RCC 7860 (cell line): ENCODE measurements around the gene C15orf40.
"Not testable (repeated sequence)": the region's sequence is repeated elsewhere in the genome, so short reads cannot be mapped to it uniquely, and the experiment has no call there.

Experiments
- DNase-seq: peaks from one replicate; pipeline ENCODE4 v3.0.0-alpha.2; 2015; ENCODE audit warnings: low spot score
- FAIRE-seq: peaks from 2 replicates; lab custom pipeline; 2012; peaks lifted over from hg19 to GRCh38; lab: Jason Lieb, UNC

C15orf40 gene

DNA sequence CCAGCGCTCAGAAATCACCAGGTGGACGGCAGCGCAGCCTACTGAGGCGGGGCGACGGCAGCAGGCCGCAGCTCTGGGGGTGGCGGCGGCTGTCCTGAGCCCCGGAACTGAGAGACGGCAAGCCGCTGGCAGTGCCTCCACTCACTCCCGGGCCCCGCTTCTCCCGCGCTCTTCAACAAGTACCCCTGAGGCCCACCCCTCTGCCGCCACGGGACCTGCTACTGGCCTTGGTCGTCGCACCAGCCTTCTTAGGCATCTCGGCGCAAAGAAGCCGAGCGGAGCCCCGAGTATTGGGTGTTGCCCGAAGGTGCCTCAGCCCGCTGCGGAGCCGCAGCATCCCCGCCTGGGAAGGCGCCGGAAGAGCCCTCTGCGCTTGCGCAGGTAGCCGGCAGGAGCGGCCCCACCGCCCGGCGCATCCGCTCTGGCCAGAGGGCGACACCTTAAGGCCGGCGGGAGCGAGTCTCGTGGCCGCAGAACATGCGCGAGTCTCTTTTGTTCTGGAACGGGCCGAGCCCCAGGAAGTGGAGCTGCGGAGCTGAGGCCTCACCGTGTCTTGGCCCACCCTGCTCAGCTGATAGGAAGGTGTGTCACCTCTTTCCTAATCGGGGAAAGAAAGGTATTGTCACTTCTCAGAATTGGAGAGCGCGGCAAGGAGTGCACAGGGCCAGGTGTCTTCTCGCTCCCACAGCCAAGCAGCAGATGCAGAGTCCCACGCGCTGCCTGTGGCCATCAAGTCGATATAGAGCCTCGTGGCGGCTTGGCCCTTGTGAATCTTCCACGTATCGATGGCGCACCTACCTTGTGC is at the start of gene C15orf40:
Gene C15orf40, minus strand, starts transcription at position 369 of the 805 bp plus-strand sequence. Its CDS starts 32 bp downstream, at position 337.
- DNase-seq: peak; percentile 80
- FAIRE-seq: no peak

DNA sequence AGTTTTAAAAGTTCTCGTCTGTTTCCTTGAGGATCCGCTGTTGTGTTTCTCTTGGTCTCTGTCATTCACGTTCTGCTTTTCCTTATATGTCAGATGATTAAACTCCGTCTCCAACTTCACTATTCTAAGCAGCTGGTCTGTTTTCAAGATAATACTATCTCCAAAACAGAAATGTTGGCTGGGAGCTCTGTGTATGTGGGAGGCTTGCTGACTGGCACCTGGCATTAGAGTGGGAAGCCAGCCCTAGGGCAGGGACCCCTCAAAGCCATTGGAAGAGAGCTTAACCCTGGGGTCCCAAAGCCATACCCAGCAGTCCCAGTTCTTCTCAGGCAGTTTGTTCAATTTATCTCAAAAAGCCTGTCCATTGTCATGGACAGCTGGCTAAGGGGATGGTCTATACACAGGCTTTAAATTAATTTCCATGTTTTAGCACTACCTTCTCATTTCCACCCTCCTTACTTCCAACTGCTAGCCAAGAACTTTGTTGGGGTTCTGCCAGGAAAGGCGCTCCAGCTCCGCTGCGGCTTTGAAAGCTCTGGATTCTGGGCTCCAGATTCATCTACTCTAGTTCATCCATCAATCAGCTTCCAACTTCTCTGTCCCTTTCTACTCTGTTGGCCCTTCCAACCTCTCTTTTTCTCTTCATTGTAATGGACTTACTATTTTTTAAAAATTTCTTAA is 46.4 kb upstream of the C15orf40 start:
- DNase-seq (no peak), FAIRE-seq (no peak)

DNA sequence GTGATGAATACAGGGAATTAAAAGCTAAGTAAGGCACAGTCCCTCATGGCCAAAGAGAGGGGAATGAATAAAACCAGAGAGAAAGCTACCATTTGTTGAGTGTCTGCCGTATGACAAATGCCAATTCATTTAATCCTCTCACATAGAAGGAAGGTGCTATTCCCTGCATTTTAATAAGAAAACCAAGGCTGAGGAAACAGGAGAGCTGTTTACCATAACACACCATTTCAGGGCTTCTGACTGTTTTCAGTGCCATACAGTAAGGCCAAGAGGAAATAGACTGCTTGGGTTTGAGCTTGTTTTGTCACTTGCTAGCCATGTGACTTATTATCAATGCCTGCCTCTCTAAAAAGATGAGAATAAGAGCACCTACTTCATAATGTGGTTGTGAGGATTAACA is 45.6 kb upstream of the C15orf40 start:
- no peak for FAIRE-seq
- no peak for DNase-seq

DNA sequence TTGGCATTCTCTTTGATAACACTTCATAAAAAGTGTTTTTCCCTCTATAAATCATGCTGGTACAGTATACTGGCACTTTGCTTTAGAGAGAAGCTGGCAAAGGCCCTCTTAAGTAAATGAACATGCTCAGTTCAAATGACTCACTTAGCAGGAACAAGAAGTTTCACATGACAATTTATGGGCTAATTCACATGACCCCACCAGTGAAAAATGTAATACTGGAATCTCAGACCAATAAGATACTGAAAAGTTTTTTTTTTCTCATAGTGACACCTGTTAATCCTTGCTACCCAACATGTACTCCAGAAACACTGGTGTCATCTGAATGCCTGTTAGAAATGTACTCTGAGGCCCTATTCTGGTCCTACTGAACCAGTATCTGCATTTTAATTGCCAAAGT is 41.7 kb upstream of the C15orf40 start:
- FAIRE-seq: no peak
- no peak for DNase-seq

DNA sequence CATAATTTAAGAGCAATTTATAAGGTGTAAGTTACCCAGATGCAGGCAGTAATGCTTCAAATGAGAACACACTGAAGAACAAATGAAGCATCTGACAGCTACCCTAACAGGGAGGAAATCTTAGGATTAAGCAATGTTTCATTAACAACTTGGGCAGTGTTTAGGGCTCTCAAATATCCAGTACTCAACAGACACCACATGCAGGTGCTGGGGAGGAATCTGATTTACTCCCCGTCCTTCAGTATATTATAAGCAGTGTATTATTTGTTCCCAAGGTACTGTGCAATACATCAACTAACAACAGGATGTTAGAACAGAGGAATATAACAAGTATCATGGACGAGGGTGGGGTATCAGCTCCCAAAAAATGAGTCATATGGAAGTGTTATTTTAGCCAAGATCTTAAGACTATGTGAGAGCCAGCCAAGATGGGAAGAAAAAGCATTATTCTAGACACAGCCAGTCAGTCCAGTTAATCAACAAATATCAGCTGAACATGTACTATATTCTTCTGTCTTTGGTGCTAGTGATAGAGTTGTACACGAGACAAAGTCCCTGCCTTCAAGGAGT is 35.2 kb upstream of the C15orf40 start:
- no peak for DNase-seq
- no peak for FAIRE-seq

DNA sequence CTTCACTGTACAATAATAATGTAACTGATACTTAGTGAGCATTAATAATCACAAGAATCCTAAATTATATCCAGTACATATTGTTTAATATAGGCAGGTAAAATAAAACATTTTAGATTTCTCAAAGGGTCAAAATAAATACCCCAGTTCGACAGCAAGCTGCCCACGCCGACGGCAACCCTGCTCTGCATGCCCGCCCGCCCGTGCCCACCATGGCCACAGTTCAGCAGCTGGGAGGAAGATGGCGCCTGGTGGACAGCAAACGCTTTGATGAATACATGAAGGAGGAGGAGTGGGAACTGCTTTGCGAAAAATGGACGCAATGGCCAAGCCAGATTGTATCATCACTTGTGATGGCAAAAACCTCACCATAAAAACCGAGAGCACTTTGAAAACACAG is 32.7 kb upstream of the C15orf40 start:
- DNase-seq: no peak
- no peak for FAIRE-seq

DNA sequence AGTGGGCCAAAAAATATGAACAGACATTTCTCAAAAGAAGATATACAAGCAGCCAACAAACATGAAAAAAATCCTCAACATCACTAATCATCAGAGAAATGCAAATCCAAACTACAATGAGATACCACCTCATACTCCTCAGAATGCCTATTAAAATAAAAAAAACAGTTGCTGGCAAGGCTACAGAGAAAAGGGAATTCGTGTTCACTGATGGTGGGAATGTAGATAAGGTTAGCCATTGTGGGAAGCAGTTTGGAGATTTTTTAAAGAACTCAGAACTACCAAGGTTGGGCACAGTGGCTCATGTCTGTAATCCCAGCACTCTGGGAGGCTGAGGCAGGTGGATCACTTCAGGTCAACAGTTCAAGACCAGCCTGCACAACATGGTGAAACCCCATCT is 27.8 kb upstream of the C15orf40 start:
- FAIRE-seq: no peak
- DNase-seq: no peak

DNA sequence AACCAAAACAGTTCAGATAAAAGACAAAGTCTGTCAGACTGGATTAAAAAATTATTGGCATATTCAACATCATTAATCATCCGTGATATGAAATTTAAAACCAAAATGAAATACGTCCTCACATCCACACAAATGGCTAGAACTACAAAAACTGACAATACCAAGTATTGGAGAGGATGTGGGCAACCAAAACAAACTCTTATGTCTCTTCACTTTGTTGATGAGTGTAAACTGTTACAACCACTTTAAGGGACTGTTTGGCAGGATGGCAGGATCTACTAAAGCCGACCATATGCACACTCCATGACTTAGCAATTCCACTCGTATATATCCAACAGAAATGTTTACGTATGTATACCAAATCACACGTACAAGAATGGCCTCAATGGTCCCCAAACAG is 24.8 kb upstream of the C15orf40 start:
- DNase-seq (no peak), FAIRE-seq (no peak)

DNA sequence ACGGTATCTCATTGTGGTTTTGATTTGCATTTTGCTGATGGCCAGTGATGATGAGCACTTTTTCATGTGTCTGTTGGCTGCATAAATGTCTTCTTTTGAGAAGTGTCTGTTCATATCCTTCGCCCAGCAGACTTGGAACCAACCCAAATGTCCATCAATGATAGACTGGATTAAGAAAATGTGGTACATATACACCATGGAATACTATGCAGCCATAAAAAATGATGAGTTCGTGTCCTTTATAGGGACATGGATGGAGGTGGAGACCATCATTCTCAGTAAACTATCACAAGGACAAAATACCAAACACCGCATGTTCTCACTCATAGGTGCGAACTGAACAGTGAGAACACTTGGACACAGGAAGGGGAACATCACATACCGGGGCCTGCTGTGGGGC is 19.8 kb upstream of the C15orf40 start:
- FAIRE-seq, DNase-seq: not testable (repeated sequence)

DNA sequence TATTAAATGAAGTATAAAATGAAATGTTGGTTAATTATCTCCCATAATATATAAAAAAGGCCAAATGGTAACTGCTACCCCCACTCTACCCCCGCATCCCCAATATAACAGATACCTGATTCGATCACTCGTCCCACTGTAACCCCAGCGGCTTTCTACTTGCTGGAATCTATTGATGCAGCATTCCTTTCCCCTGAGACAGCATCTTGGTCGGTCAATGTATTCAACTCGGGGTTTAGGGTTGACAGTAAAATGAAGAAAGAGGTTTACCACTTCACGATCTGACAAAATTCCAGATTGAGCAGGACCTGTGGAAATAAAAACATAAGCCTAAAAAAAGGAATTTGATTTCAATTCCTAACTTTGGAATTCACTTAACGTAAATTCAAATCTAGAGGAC is 18.6 kb upstream of the C15orf40 start:
- DNase-seq: peak; percentile 11
- FAIRE-seq: peak; percentile 16

DNA sequence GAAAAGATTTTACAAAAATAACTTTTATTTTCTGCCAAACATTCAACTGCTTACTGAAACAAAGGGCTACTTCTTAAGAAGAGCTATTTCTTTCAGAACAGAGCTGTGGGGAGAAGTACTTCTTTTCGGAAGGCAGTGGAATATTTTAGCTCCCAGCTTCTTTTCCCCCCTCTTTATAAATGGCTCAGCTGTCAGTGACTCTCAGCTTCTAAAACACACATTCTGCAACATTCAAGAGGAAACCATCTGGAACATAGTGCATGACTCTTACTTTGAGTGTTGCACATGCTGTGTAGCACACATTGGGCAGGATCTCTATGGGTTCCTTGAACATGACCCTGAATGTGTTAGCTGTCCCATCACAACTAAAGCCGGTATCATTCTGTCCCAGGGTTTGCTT is 7.0 kb upstream of the C15orf40 start:
- no peak for DNase-seq
- no peak for FAIRE-seq

DNA sequence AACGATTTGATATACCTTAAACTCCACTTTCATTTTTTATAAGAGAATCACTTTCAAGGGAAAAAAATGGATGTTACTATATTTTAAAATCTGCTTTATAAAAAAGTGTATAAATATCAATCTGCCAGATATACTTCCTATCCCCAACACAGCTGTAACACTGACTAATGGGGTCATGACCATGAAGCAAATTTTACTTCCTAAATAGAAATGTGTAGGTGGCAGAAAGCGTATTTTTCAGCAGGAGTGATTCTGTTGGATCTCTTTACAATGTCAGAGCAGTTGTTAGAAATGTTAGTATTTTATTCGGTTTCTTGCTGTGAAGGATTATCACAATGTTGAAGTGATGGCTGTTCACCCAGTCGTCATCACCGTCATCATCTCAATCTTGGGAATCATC is 5.5 kb upstream of the C15orf40 start:
- FAIRE-seq (no peak), DNase-seq (no peak)

DNA sequence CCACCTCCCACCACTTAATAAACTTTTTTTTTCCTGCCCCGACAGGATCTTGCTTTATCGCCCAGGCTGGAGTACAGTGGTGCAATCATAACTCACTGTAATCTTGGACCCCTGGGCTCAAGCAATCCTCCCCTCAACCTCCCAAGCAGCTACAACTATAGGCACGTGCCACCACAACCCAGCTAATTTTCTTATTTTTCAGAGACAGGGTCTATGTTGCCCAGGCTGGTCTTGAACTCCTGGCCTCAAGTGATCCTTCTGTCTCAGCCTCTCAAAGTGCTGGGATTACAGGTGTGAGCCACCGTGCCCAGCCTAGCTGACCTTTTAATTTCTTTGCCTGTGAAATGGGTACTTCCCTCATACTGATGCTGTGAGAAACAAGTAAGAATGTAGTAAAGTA is 3.9 kb upstream of the C15orf40 start:
- DNase-seq (no peak), FAIRE-seq (no peak)

DNA sequence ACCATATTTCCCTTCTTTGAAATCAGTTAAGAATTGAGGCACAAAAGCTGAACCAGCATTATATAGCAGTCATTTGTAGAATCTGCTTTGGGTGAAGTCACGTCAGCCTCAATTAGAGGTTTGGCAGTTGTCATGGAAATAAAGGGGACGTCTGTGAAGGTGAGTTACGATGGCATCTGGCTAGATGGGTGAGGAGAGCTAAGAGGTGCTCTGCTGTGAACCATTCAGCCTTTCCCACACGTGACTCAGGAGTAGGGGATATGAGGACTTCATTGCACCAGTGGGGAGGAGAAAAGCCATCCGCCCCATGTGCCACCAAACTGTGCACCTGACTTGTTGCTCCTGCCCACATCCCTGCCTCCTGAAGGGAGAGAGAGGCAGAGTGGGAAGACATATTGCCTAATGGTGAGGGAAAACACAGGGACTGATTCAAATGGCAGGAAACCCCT is 2.8 kb upstream of the C15orf40 start:
- no peak for FAIRE-seq
- DNase-seq: no peak

DNA sequence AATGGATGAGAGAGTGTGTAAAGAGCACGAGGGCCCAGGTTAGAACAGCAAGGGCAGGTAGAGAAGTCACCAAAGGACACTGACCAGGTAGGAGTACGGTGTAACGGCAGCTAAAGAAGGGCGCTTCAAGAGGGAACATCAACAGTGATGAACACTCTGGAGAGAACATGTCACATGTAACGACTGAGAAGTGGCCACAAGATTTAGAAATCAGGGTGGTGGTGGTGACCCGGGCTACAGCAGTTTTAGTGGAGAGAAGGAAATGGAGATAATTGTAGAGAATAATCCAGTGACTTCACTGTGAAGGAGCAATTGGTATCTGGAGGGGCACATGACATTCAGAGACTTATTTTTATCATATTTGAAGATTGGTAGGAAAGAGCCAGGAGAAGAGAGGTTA is 1.2 kb upstream of the C15orf40 start:
- FAIRE-seq (no peak), DNase-seq (no peak)

DNA sequence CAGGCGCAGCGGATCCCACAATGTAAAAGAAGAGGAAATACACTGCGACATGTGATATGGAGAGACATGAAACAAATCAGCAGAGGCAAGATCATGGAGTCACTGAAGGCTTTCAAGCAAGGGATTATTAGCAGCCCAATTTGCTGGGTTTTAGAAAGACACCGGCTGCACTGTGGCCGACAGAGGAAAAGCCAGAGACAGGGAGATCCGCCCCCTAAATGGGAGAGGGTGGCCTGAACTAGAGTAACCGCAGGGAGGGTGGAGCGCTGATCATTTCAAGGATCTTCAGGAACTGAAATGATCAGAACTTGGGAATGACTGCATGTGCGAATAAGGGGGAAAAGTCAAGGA is 612 bp upstream of the C15orf40 start:
- FAIRE-seq (no peak), DNase-seq (no peak)

DNA sequence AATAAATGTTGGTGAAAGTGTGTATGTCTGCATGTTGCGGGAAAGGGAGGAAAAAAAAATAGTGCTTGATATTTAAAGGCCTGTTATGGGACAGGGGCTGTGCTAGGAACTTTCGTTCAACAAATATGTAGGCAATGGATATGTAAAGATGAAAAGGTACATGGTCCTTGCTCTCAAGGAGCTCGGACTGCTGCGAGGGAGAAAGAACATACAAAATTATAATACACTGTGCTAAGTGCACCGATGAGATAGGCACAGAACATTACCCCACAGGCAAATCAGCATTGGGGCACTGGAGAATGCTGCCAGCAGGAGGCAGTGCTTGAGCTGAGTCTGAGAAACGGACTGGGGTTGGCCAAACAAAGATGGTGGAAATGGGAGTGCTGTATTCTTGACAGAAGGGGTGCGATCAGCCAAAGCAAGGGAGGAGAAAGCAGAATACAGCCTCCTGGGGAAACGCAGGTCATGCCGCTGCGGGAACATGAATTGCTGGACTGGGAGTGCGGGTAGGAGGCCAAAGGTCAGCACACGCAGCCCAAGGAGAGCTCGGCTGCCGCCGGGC is 649 bp downstream of the C15orf40 start:
- FAIRE-seq (no peak), DNase-seq (peak; percentile 50)

DNA sequence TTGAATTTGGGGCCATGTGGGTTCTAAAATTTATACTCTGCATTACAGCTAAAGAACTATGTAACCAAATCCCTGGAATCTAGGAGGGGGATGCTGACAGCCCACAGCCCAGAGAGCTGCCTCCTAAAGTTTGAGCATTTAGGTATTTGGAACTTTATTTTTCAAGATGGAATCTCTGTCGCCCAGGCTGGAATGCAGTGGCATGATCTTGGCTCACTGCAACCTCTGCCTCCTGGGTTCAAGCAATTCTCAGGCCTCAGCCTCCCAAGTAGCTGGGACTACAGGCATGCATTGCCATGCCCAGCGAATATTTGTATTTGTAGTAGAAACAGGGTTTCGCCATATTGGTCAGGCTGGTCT is 10.8 kb downstream of the C15orf40 start:
- FAIRE-seq, DNase-seq: not testable (repeated sequence)

DNA sequence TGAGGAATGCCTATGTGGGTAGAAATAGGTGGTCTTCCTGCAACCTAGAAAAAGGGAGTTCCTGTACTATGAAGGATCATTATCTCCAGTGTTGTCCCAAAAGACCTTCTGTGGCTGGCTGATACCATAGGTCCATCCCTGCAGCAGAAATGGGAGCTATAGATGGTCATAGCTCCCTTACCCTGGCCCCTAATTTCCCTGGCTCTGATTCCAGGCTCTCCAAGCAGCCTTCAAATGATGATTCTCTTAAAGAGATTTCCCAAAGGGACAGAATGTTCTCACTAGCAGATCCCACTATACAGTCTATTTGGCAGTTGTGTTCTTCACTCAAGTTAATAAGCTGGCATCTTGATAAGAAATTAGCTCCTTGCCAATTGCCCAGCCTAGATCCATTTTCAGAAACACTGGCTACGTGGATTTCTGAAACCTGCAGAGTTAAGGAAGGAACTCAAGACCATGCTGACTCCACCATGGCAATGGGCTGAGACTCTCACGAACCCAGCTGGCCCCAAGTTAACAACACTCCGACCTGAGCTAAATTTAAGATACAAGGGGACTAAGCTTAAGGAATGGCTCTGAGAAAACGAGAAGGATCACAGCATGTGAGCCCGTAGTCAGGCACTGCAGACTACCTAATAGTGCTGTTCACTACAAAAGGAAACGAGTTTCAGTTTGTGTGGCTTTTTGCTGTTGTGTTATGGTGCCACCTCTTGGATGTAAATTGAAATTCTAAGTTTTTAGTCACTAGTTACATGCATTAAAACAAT is 11.4 kb downstream of the C15orf40 start:
- peak; percentile 60 for FAIRE-seq
- DNase-seq: peak; percentile 60

DNA sequence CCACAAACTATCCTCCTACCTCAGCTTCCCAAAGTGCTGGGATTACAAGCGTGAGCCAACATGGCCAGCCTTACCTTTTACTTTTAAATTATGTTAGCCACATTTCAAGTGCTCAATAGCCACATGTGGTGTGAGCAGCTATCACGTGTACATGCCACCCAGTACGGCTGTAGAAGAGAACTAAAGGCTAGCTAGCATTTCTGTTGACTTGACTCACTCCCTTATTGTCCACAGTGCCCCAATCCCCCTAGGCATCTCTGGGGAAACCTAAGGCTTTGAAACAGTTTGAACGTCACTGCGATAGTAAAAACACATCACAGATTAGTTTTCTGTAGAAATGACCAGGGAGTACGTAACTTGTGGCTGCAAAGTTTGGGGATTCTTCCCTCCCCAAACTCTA is 12.0 kb downstream of the C15orf40 start:
- FAIRE-seq: no peak
- DNase-seq: no peak

DNA sequence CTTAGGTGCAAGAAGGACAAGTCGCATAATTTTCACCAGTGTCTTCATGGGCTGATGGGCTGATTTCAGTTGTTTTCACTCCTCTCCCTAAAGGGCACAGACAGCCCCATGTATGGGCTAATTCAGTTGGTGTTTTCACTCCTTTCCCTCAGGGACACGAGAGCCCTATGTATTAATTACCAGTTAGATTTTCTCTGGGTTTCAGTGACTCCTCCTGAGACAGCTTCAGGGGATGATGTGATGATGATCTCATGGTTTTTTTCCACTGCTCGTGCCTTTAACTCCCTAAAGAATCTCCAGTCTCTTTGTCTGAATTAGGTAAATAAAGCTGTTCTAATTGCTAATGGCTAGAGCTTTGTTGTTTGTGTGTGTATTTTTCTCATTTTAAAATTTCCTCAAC is 15.5 kb downstream of the C15orf40 start:
- FAIRE-seq: no peak

More for the DNA sequence above, 15.5 kb downstream of the C15orf40 start:
- no peak for DNase-seq
